HepG2 (cell line): ENCODE data around the gene CA11. TPM values are rescaled to one million over a fixed set of nuclear protein-coding genes. Genes with fewer than 3 reads are reported as not detected.

ENCODE experiments used
- ATAC-seq: fragments of 200-7000 bp; cut with Tn5 transposase; 3 replicates; pipeline ENCODE4 v1.9.1; 2020; ENCODE audit warnings: mild to moderate bottlenecking, moderate library complexity
- BruUV-seq: library from RNA; stranded (reverse); fragments of 400-500 nt; replicated peaks from 2 replicates; lab custom pipeline; 2021; lab: Mats Ljungman, UMichigan
- CTCF ChIA-PET: fragments of 300-600 bp; formaldehyde crosslinking; extraction: SDS; loops from one replicate; lab custom pipeline; 2021; ENCODE audit warnings: low total read pairs, inconsistent platforms, low intra/inter-chr PET ratio; lab: Yijun Ruan, JAX
- POLR2A ChIA-PET: fragments of 350-600 bp; sonication (Branson Sonifier 250); formaldehyde crosslinking; loops from one replicate; lab custom pipeline; 2020; ENCODE audit warnings: antibody characterized with exemption, inconsistent platforms; lab: Yijun Ruan, JAX
- DNase-seq: peaks from one replicate; pipeline ENCODE4 v3.0.0-alpha.2; 2015; ENCODE audit warnings: low spot score
- FAIRE-seq: peaks from 3 replicates; lab custom pipeline; 2011; peaks lifted over from hg19 to GRCh38; lab: Jason Lieb, UNC
- H2AFZ ChIP-seq: one replicate; pipeline ENCODE4 v1.6.1; 2011; ENCODE audit warnings: low read length, inconsistent platforms
- H3K27ac ChIP-seq: fragments of 300-600 bp; 3 replicates; pipeline ENCODE4 v1.8.0; 2011; ENCODE audit warnings: mixed run types, mild to moderate bottlenecking, mixed read lengths, low read length, inconsistent platforms; ENCODE audit not compliant: insufficient read depth; ENCODE audit errors: extremely low read length
- H3K27me3 ChIP-seq, 2 experiments: fragments of 200-600 bp in 1 of 2; 2 replicates in 1 of 2; 3 replicates in 1 of 2; pipeline versions ENCODE4 v1.6.0 to v1.8.0; 2011; ENCODE audit warnings: low read length in 2 of 2, mild to moderate bottlenecking in 2 of 2, moderate library complexity in 2 of 2, inconsistent platforms in 1 of 2; ENCODE audit not compliant: insufficient read depth in 2 of 2, control insufficient read depth in 1 of 2
- H3K36me3 ChIP-seq, 2 experiments: fragments of 200-600 bp in 1 of 2; replicated peaks in 1 of 2; 2 replicates in 1 of 2; 3 replicates in 1 of 2; pipeline versions ENCODE4 v1.5.1 to v1.8.0; 2011; ENCODE audit warnings: low read length in 2 of 2, inconsistent platforms in 1 of 2; ENCODE audit not compliant: insufficient read depth in 2 of 2, control insufficient read depth in 1 of 2
- H3K4me1 ChIP-seq: 2 replicates; pipeline ENCODE4 v1.5.1; 2012; ENCODE audit warnings: low read length, inconsistent platforms; ENCODE audit not compliant: insufficient read depth
- H3K4me2 ChIP-seq: 2 replicates; pipeline ENCODE4 v1.6.0; 2011; ENCODE audit warnings: low read depth, low read length, inconsistent platforms
- H3K4me3 ChIP-seq, 3 experiments: fragments of 200-600 bp in 1 of 3; sonication (generic), shearing (Covaris generic) in 1 of 3; replicated peaks in 1 of 3; 2 replicates each; pipeline ENCODE4 v1.5.1; 2011 to 2016; ENCODE audit warnings: low read length in 3 of 3, inconsistent platforms in 2 of 3, low read depth in 2 of 3, mild to moderate bottlenecking in 2 of 3, control low read depth in 1 of 3, mixed read lengths in 1 of 3; ENCODE audit not compliant: insufficient read depth in 1 of 3
- H3K79me2 ChIP-seq: one replicate; pipeline ENCODE4 v1.6.1; 2011; ENCODE audit warnings: low read length, inconsistent platforms; ENCODE audit not compliant: insufficient read depth
- H3K9ac ChIP-seq: 2 replicates; pipeline ENCODE4 v1.6.0; 2011; ENCODE audit warnings: mild to moderate bottlenecking, low read depth, low read length, inconsistent platforms; ENCODE audit not compliant: insufficient read depth
- H3K9me3 ChIP-seq: 2 replicates; pipeline ENCODE4 v1.5.1; 2012; ENCODE audit warnings: mild to moderate bottlenecking, low read length
- H4K20me1 ChIP-seq: 2 replicates; pipeline ENCODE4 v1.6.0; 2011; ENCODE audit warnings: inconsistent platforms, mild to moderate bottlenecking, low read length, moderate library complexity; ENCODE audit not compliant: insufficient read depth
- AKNA ChIP-seq: sonication (generic); formaldehyde crosslinking; IDR thresholded peaks from 2 replicates; pipeline ENCODE4 v1.4.0; 2020; ENCODE audit warnings: missing genetic modification reagents, borderline replicate concordance
- CEBPB ChIP-seq: IDR thresholded peaks from 2 replicates; pipeline ENCODE4 v1.6.1; 2011; ENCODE audit warnings: low read depth, low read length, improper control_type of control experiment, borderline replicate concordance
- DPF2 ChIP-seq: sonication (generic); formaldehyde crosslinking; IDR thresholded peaks from 2 replicates; pipeline ENCODE4 v1.4.0; 2020; ENCODE audit warnings: mild to moderate bottlenecking, low read depth, missing genetic modification reagents, borderline replicate concordance
- NFYC ChIP-seq: IDR thresholded peaks from 2 replicates; pipeline ENCODE4 v1.6.1; 2016; ENCODE audit warnings: missing genetic modification reagents, missing compliant biosample characterization
- ZBTB42 ChIP-seq: sonication (generic); formaldehyde crosslinking; IDR thresholded peaks from 2 replicates; pipeline ENCODE4 v1.5.0; 2020; ENCODE audit warnings: mild to moderate bottlenecking, missing genetic modification reagents
- ZFP91 ChIP-seq: sonication (generic); formaldehyde crosslinking; IDR thresholded peaks from 2 replicates; pipeline ENCODE4 v1.9.0; 2022; ENCODE audit warnings: missing genetic modification reagents, mild to moderate bottlenecking, borderline replicate concordance
- ZHX1 ChIP-seq: sonication (generic); formaldehyde crosslinking; IDR thresholded peaks from 2 replicates; pipeline ENCODE4 v1.8.1; 2022; ENCODE audit warnings: low read depth, mild to moderate bottlenecking, missing genetic modification reagents
- ZMAT3 ChIP-seq: sonication (generic); formaldehyde crosslinking; conservative IDR thresholded peaks from 2 replicates; pipeline ENCODE4 v1.7.0; 2021; ENCODE audit warnings: missing genetic modification reagents
- ZNF460 ChIP-seq: sonication (generic); formaldehyde crosslinking; IDR thresholded peaks from 2 replicates; pipeline ENCODE4 v1.5.1; 2020; ENCODE audit warnings: missing genetic modification reagents, mild to moderate bottlenecking, borderline replicate concordance
- ZNF550 ChIP-seq: sonication (generic); formaldehyde crosslinking; IDR thresholded peaks from 2 replicates; pipeline ENCODE4 v1.4.0; 2020; ENCODE audit warnings: mild to moderate bottlenecking, missing genetic modification reagents, borderline replicate concordance
- ZNF850 ChIP-seq: sonication (generic); formaldehyde crosslinking; conservative IDR thresholded peaks from 2 replicates; pipeline ENCODE4 v1.9.0; 2021; ENCODE audit warnings: mild to moderate bottlenecking, missing genetic modification reagents
- WGBS: methylation state at CpG from one replicate; pipeline ENCODE4 v1.1.6; 2017; ENCODE audit warnings: low lambda C conversion rate; 5-methylcytosine and 5-hydroxymethylcytosine counted together
- in situ Hi-C: cut with HindIII; loops from 2 replicates; pipeline ENCODE4 v1.10.0; 2017; ENCODE audit warnings: low pct_unique_long_range_greater_than_20kb; ENCODE audit not compliant: extremely low pct_ligation_motif_present
- intact Hi-C: fragments of 100-400 bp; cut with micrococcal nuclease; formaldehyde crosslinking; loops from one replicate; pipeline ENCODE4 v1.10.0; 2022; ENCODE audit not compliant: unreplicated experiment
- polyA plus RNA-seq, 8 experiments: library from polyadenylated mRNA; depleted of rRNA in 3 of 8; stranded (reverse) in 7 of 8; unstranded in 1 of 8; fragments of >200 nt; fragmentation: Illumina TruSeq in 4 of 8; extraction: Trizol in 4 of 8; gene quantifications; 2 replicates each; pipeline versions ENCODE4 v1.2.1 to v1.2.3, GENCODE V29; 2011 to 2016; ENCODE audit warnings: low read depth in 4 of 8, missing spikeins in 1 of 8, mixed read lengths in 1 of 8; ENCODE audit not compliant: insufficient read depth in 1 of 8
- total RNA-seq, 5 experiments: library from RNA; depleted of rRNA; stranded (reverse); fragments of >200 nt; fragmentation: Illumina TruSeq; extraction: Trizol; gene quantifications; 2 replicates each; pipeline ENCODE4 v1.2.3, GENCODE V29; 2016; ENCODE audit warnings: low read depth in 1 of 5

The CA11 gene
- total and polyA plus RNA-seq, 2 of the 13 experiments (the other 11 are each of a cell fraction or from before 2014, with no cell fraction given), result 0.41 to 0.58 TPM

GRCh38 chr19:48634424-48635262 lies 11.3 kb downstream of the CA11 start:
- Histone ChIP-seq H2AFZ (no peak overlapping the region), H3K4me3 (peak overlapping the region; percentile 50 to 76 (median 58)), H3K4me1 (peaks cover 78% of the 10 kb centered on the region), H3K9me3 (no peaks in the 10 kb centered on the region), H3K9ac (peak overlapping the region; percentile 78), H3K27ac (peak overlapping the region; percentile 90), H3K4me2 (peak overlapping the region; percentile 96), H4K20me1 (no peaks in the 10 kb centered on the region), H3K27me3 (peaks cover 0 to 6% of the 10 kb centered on the region in 2 experiments; a peak in 3 of 5 replicates), H3K36me3 (no peaks in the 10 kb centered on the region), H3K79me2 (no peaks in the 10 kb centered on the region)
- POLR2A ChIA-PET, result interaction anchor here (0.6 to 5.8 kb wide), 10 partner anchors 10 to 329 kb away, joined by 3 to 61 read pairs (median 3); partner anchors contain the start of genes CA11, RPL18 and SPHK2
- intact Hi-C loops (loop anchor here (2.0 kb wide), 1 partner anchor 16 kb away; the partner anchor contains the start of genes RPL18 and SPHK2), in situ Hi-C loops (no loop called here)
- WGBS, result 8% methylated on average over 11 of the region's 37 CpGs
- peak; percentile 90 for DNase-seq
- CTCF ChIA-PET, result no interaction called here
- peak; percentile 72 for FAIRE-seq
- peak; percentile 20 for ATAC-seq
- TSS peak; percentile 91 for BruUV-seq
- TF ChIP-seq ZNF460 (CRISPR knock-in tag), result no peak
- no peak; the same call in 1 of the 2 replicates for TF ChIP-seq ZMAT3
- no peak for TF ChIP-seq DPF2 (CRISPR knock-in tag)
- no peak for TF ChIP-seq ZBTB42
- peak; percentile 100 for TF ChIP-seq ZFP91 (CRISPR knock-in tag)
- no peak for TF ChIP-seq ZHX1
- TF ChIP-seq AKNA, result no peak
- no peak for TF ChIP-seq ZNF850 (CRISPR knock-in tag)
- peak; percentile 41; the same call in 1 of the 2 replicates for TF ChIP-seq NFYC (CRISPR knock-in tag)
- no peak for TF ChIP-seq ZNF550 (CRISPR knock-in tag)
- no peak for TF ChIP-seq CEBPB
